HL-60 (cell line): ENCODE measurements around the gene MTG2.

Experiments used
- DNase-seq, 2 experiments: peaks; one replicate each; pipeline ENCODE4 v3.0.0-alpha.2; 2010 to 2020; ENCODE audit warnings: low read depth in 1 of 2, low spot score in 1 of 2
- H3K27ac ChIP-seq: fragments of 250-450 bp; sonication (Bioruptor Pico); replicated peaks from 2 replicates; pipeline ENCODE4 v1.5.1; 2020; ENCODE audit warnings: mild to moderate bottlenecking, moderate library complexity
- H3K27me3 ChIP-seq: fragments of 250-450 bp; sonication (Bioruptor Pico); 2 replicates; pipeline ENCODE4 v1.5.1; 2021; ENCODE audit warnings: mild to moderate bottlenecking, moderate library complexity; ENCODE audit not compliant: insufficient read depth, poor library complexity, severe bottlenecking
- H3K4me3 ChIP-seq: replicated peaks from 2 replicates; pipeline ENCODE4 v1.5.1; 2011; ENCODE audit warnings: mild to moderate bottlenecking, control low read depth, low read length; ENCODE audit not compliant: insufficient read depth
- CTCF ChIP-seq: IDR thresholded peaks from one replicate; pipeline ENCODE4 v1.5.1; 2011; ENCODE audit warnings: low read length, control low read depth, inconsistent platforms; ENCODE audit not compliant: insufficient read depth
- GABPA ChIP-seq: IDR thresholded peaks from 2 replicates; pipeline ENCODE4 v1.6.1; 2012; ENCODE audit warnings: low read depth
- POLR2AphosphoS5 ChIP-seq: IDR thresholded peaks from 2 replicates; pipeline ENCODE4 v1.6.1; 2012; ENCODE audit warnings: low read depth
- REST ChIP-seq: IDR thresholded peaks from 2 replicates; pipeline ENCODE4 v1.6.1; 2012; ENCODE audit warnings: low read depth; ENCODE audit not compliant: insufficient replicate concordance
- SPI1 ChIP-seq: IDR thresholded peaks from 2 replicates; pipeline ENCODE4 v1.6.1; 2012; ENCODE audit warnings: low read depth, mild to moderate bottlenecking, borderline replicate concordance

MTG2 gene

GRCh38 chr20:62134735-62135231, 48.0 kb upstream of the MTG2 start:
- TF ChIP-seq SPI1 (no peak), CTCF (no peak), POLR2AphosphoS5 (no peak; the same call in 1 of the 2 replicates), REST (no peak), GABPA (no peak)
- H3K27me3 ChIP-seq, result no peaks in the 10 kb centered on the region
- no peak overlapping the region for H3K4me3 ChIP-seq
- no peak for DNase-seq
- peak overlapping the region; percentile 37; the same call in 1 of the 2 replicates for H3K27ac ChIP-seq

- DNase-seq, result no peak
- Histone ChIP-seq H3K27me3 (no peaks in the 10 kb centered on the region), H3K27ac (no peak overlapping the region), H3K4me3 (no peak overlapping the region)
- TF ChIP-seq POLR2AphosphoS5 (peak; percentile 37; the same call in 1 of the 2 replicates), GABPA (no peak)
These were observed 47.1 kb upstream of the MTG2 start for GRCh38 chr20:62135573-62136266.

GRCh38 chr20:62136283-62137091, 46.3 kb upstream of the MTG2 start:
- H3K4me3 ChIP-seq, result no peak overlapping the region
- H3K27ac ChIP-seq, result no peak overlapping the region
- DNase-seq, result peak in 1 of 2 experiments; percentile 64
- TF ChIP-seq GABPA, result no peak
- no peak; the same call in 1 of the 2 replicates for TF ChIP-seq POLR2AphosphoS5
- peak; percentile 66 for TF ChIP-seq CTCF
- H3K27me3 ChIP-seq, result no peaks in the 10 kb centered on the region

GRCh38 chr20:62137092-62137384, 45.8 kb upstream of the MTG2 start:
- TF ChIP-seq POLR2AphosphoS5, result no peak
- TF ChIP-seq SPI1, result no peak
- no peak for TF ChIP-seq GABPA
- no peak for TF ChIP-seq CTCF
- TF ChIP-seq REST, result no peak
- no peaks in the 10 kb centered on the region for H3K27me3 ChIP-seq
- no peak overlapping the region for H3K27ac ChIP-seq
- no peak overlapping the region for H3K4me3 ChIP-seq
- DNase-seq, result no peak
